VCaP (cell line): ENCODE data around the gene TMPRSS11A.

Experiments
- H3K27ac ChIP-seq: fragments of 450-650 bp; 2 replicates; pipeline ENCODE4 v1.5.1; 2017
- CTCF ChIP-seq: fragments of 450-650 bp; conservative IDR thresholded peaks from 2 replicates; pipeline ENCODE4 v1.5.1; 2017; ENCODE audit warnings: mild to moderate bottlenecking, moderate library complexity

Gene TMPRSS11A

GRCh38 chr4:67963356-67963755 lies at the start of gene TMPRSS11A:
TSS of gene TMPRSS11A (minus strand) at chr4:67963493. CDS start at chr4:67963393, 100 bp downstream.
- H3K27ac ChIP-seq = no peak within 1 kb of the TSS

GRCh38 chr4:68011684-68012083 lies 48.4 kb upstream of the TMPRSS11A start:
- H3K27ac ChIP-seq = no peak overlapping the region
- TF ChIP-seq CTCF = no peak

More at GRCh38 chr4:67963356-67963755, at the start of gene TMPRSS11A:
- TF ChIP-seq CTCF = no peak

GRCh38 chr4:68002906-68003305 lies 39.6 kb upstream of the TMPRSS11A start:
- no peak for TF ChIP-seq CTCF
- H3K27ac ChIP-seq = no peak overlapping the region

- TF ChIP-seq CTCF = no peak
Measured at GRCh38 chr4:67996127-67996526, 32.8 kb upstream of the TMPRSS11A start.

GRCh38 chr4:67988991-67989390 lies 25.7 kb upstream of the TMPRSS11A start:
- TF ChIP-seq CTCF = no peak
- H3K27ac ChIP-seq = no peak overlapping the region

More at GRCh38 chr4:67996127-67996526, 32.8 kb upstream of the TMPRSS11A start:
- no peak overlapping the region for H3K27ac ChIP-seq

GRCh38 chr4:67983333-67983732 lies 20.0 kb upstream of the TMPRSS11A start:
- no peak for TF ChIP-seq CTCF
- no peak overlapping the region for H3K27ac ChIP-seq

- H3K27ac ChIP-seq = no peak overlapping the region
- TF ChIP-seq CTCF = no peak
Measured at GRCh38 chr4:67980512-67980911, 17.2 kb upstream of the TMPRSS11A start.
